MM.1S (cell line): ENCODE data around the gene ULK4.

Experiments
- DNase-seq: peaks from one replicate; pipeline ENCODE4 v3.0.0-alpha.2; 2015
- H2AFZ ChIP-seq: fragments of 300-600 bp; sonication (generic); 2 replicates; pipeline ENCODE4 v1.6.0; 2016; ENCODE audit warnings: antibody characterized with exemption, low read length
- H3F3A ChIP-seq: fragments of 300-600 bp; sonication (generic); 2 replicates; pipeline ENCODE4 v1.6.1; 2016; ENCODE audit warnings: mild to moderate bottlenecking, antibody characterized with exemption, low read length, moderate library complexity, mixed read lengths; ENCODE audit not compliant: insufficient read depth
- H3K27ac ChIP-seq: fragments of 300-600 bp; sonication (generic); 2 replicates; pipeline ENCODE4 v1.5.1; 2016; ENCODE audit warnings: mild to moderate bottlenecking, low read length
- H3K27me3 ChIP-seq: fragments of 300-600 bp; sonication (generic); replicated peaks from 2 replicates; pipeline ENCODE4 v1.6.0; 2016; ENCODE audit warnings: low read length; ENCODE audit not compliant: insufficient read depth
- H3K36me3 ChIP-seq: fragments of 300-600 bp; sonication (generic); replicated peaks from 2 replicates; pipeline ENCODE4 v1.6.1; 2016; ENCODE audit warnings: mild to moderate bottlenecking, low read length, mixed read lengths; ENCODE audit not compliant: insufficient read depth
- H3K4me1 ChIP-seq: fragments of 300-600 bp; sonication (generic); 2 replicates; pipeline ENCODE4 v1.6.1; 2016; ENCODE audit warnings: low read length, mixed read lengths
- H3K4me2 ChIP-seq: fragments of 300-600 bp; sonication (generic); 2 replicates; pipeline ENCODE4 v1.6.0; 2016; ENCODE audit warnings: low read depth, low read length
- H3K4me3 ChIP-seq: fragments of 300-600 bp; sonication (generic); 2 replicates; pipeline ENCODE4 v1.5.1; 2016; ENCODE audit warnings: low read length, mixed read lengths
- H3K79me2 ChIP-seq: fragments of 300-600 bp; sonication (generic); 2 replicates; pipeline ENCODE4 v1.6.1; 2016; ENCODE audit warnings: mixed run types, low read length, mixed read lengths
- H3K9ac ChIP-seq: fragments of 300-600 bp; sonication (generic); 2 replicates; pipeline ENCODE4 v1.6.1; 2016; ENCODE audit warnings: low read length, mixed read lengths
- H3K9me2 ChIP-seq: fragments of 300-600 bp; sonication (generic); replicated peaks from 2 replicates; pipeline ENCODE4 v1.6.1; 2016; ENCODE audit warnings: mild to moderate bottlenecking, low read length, mixed read lengths; ENCODE audit not compliant: insufficient read depth
- H3K9me3 ChIP-seq: fragments of 300-600 bp; sonication (generic); replicated peaks from 2 replicates; pipeline ENCODE4 v1.6.1; 2016; ENCODE audit warnings: mild to moderate bottlenecking, low read length, mixed read lengths; ENCODE audit not compliant: insufficient read depth
- H4K20me1 ChIP-seq: fragments of 300-600 bp; sonication (generic); 2 replicates; pipeline ENCODE4 v1.6.1; 2016; ENCODE audit warnings: mild to moderate bottlenecking, low read length, moderate library complexity, mixed read lengths; ENCODE audit not compliant: insufficient read depth
- CTCF ChIP-seq: fragments of 300-600 bp; sonication (generic); IDR thresholded peaks from 2 replicates; pipeline ENCODE4 v1.5.1; 2016; ENCODE audit warnings: antibody characterized with exemption, low read length, mixed read lengths
- EZH2 ChIP-seq: fragments of 300-600 bp; sonication (generic); optimal IDR thresholded peaks from 2 replicates; pipeline ENCODE3; 2017; ENCODE audit warnings: low read depth, mild to moderate bottlenecking, antibody characterized with exemption, low read length, mixed read lengths
- EZH2phosphoT487 ChIP-seq: fragments of 300-600 bp; sonication (generic); IDR thresholded peaks from 2 replicates; pipeline ENCODE4 v1.6.1; 2018; ENCODE audit warnings: antibody characterized with exemption, low read length

ULK4 gene

GRCh38 chr3:41224120-41224806 is 737.6 kb downstream of the ULK4 start:
- H3K27me3 ChIP-seq, result no peaks in the 10 kb centered on the region
- no peak for DNase-seq
- TF ChIP-seq EZH2 (no peak), CTCF (no peak), EZH2phosphoT487 (no peak)
- H4K20me1 ChIP-seq, result peaks cover 9% of the 10 kb centered on the region; the same call in 1 of the 2 replicates
- H3K4me3 ChIP-seq, result no peak overlapping the region
- peaks cover 38% of the 10 kb centered on the region for H3K79me2 ChIP-seq
- H3K4me1 ChIP-seq, result no peaks in the 10 kb centered on the region
- H3K4me2 ChIP-seq, result no peak overlapping the region
- H3F3A ChIP-seq, result no peaks in the 10 kb centered on the region
- no peaks in the 10 kb centered on the region for H3K9me2 ChIP-seq
- peaks cover 11% of the 10 kb centered on the region for H3K36me3 ChIP-seq
- H2AFZ ChIP-seq, result no peak overlapping the region
- H3K27ac ChIP-seq, result no peak overlapping the region
- no peaks in the 10 kb centered on the region for H3K9me3 ChIP-seq
- H3K9ac ChIP-seq, result no peak overlapping the region

GRCh38 chr3:41223691-41224090 is 738.2 kb downstream of the ULK4 start:
- no peak overlapping the region for H3K9ac ChIP-seq
- no peaks in the 10 kb centered on the region for H3K4me1 ChIP-seq
- H3K36me3 ChIP-seq, result peaks cover 11% of the 10 kb centered on the region
- no peaks in the 10 kb centered on the region for H3K9me3 ChIP-seq
- H3K4me2 ChIP-seq, result no peak overlapping the region
- no peak overlapping the region for H2AFZ ChIP-seq
- H3F3A ChIP-seq, result no peaks in the 10 kb centered on the region
- H3K9me2 ChIP-seq, result no peaks in the 10 kb centered on the region
- no peak for TF ChIP-seq EZH2phosphoT487
- TF ChIP-seq CTCF, result no peak
- DNase-seq, result no peak
- H3K4me3 ChIP-seq, result no peak overlapping the region
- H4K20me1 ChIP-seq, result peaks cover 11% of the 10 kb centered on the region; the same call in 1 of the 2 replicates
- H3K79me2 ChIP-seq, result peaks cover 42% of the 10 kb centered on the region
- H3K27me3 ChIP-seq, result no peaks in the 10 kb centered on the region
- no peak overlapping the region for H3K27ac ChIP-seq

GRCh38 chr3:41223078-41223477 is 738.8 kb downstream of the ULK4 start:
- TF ChIP-seq CTCF (no peak), EZH2 (no peak), EZH2phosphoT487 (no peak)
- Histone ChIP-seq H3K27me3 (no peaks in the 10 kb centered on the region), H3F3A (no peaks in the 10 kb centered on the region), H3K36me3 (peaks cover 11% of the 10 kb centered on the region), H3K27ac (no peak overlapping the region), H3K4me3 (no peak overlapping the region), H3K79me2 (peaks cover 49% of the 10 kb centered on the region), H3K4me1 (no peaks in the 10 kb centered on the region), H4K20me1 (peaks cover 17% of the 10 kb centered on the region; the same call in 1 of the 2 replicates), H3K9me3 (no peaks in the 10 kb centered on the region), H2AFZ (no peak overlapping the region), H3K4me2 (no peak overlapping the region), H3K9me2 (no peaks in the 10 kb centered on the region), H3K9ac (no peak overlapping the region)
- no peak for DNase-seq
